K562 treated with DMSO at 1 percent for 12 hours (cell line): Measurements from ENCODE around the gene ARHGAP45. TPM values are rescaled to one million over a fixed set of nuclear protein-coding genes. Genes with fewer than 3 reads are reported as not detected.

Experiments
- total RNA-seq: library from RNA; unstranded; fragments of 300-600 nt; gene quantifications from 2 replicates; pipeline ENCODE4 v1.2.3, GENCODE V29; 2022; ENCODE audit not compliant: insufficient read depth

The ARHGAP45 gene, protein sequence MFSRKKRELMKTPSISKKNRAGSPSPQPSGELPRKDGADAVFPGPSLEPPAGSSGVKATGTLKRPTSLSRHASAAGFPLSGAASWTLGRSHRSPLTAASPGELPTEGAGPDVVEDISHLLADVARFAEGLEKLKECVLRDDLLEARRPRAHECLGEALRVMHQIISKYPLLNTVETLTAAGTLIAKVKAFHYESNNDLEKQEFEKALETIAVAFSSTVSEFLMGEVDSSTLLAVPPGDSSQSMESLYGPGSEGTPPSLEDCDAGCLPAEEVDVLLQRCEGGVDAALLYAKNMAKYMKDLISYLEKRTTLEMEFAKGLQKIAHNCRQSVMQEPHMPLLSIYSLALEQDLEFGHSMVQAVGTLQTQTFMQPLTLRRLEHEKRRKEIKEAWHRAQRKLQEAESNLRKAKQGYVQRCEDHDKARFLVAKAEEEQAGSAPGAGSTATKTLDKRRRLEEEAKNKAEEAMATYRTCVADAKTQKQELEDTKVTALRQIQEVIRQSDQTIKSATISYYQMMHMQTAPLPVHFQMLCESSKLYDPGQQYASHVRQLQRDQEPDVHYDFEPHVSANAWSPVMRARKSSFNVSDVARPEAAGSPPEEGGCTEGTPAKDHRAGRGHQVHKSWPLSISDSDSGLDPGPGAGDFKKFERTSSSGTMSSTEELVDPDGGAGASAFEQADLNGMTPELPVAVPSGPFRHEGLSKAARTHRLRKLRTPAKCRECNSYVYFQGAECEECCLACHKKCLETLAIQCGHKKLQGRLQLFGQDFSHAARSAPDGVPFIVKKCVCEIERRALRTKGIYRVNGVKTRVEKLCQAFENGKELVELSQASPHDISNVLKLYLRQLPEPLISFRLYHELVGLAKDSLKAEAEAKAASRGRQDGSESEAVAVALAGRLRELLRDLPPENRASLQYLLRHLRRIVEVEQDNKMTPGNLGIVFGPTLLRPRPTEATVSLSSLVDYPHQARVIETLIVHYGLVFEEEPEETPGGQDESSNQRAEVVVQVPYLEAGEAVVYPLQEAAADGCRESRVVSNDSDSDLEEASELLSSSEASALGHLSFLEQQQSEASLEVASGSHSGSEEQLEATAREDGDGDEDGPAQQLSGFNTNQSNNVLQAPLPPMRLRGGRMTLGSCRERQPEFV
- total RNA-seq = 12.9 and 15.4 TPM in 2 replicates

DNA sequence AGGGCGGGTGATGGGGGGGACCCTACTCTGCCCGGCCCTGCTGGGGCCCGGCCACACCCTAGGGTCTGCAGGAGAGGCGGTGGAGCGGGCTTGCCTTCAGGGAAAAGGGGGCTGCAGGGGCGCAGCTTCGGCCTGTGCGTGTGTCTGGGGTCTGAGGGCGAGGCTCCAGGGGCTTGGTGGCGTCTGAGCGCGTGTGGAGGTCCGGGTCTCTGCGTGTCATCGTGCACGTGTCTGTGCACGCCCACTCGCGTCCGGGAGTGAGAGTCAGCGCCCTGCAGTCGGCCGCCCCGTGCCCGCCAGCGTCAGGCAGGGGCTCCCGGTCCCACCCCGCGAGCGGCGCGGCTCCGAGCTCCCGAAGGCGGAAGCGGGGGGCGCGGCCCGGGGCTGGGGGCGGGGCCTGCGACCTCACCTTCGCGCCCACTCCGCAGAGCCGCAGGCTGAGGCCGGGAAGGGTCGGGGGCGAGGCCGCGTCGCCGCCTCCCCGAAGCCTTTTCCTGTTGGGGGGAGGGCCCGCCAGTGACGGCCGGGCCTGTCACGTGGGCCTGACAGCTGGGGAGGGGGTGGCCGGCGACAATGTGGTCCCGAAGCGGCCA is at the start of gene ARHGAP45:
Gene ARHGAP45 (plus strand): TSS at position 420 of the 593 bp plus-strand sequence. CDS start 239 bp downstream, outside the sequence.

DNA sequence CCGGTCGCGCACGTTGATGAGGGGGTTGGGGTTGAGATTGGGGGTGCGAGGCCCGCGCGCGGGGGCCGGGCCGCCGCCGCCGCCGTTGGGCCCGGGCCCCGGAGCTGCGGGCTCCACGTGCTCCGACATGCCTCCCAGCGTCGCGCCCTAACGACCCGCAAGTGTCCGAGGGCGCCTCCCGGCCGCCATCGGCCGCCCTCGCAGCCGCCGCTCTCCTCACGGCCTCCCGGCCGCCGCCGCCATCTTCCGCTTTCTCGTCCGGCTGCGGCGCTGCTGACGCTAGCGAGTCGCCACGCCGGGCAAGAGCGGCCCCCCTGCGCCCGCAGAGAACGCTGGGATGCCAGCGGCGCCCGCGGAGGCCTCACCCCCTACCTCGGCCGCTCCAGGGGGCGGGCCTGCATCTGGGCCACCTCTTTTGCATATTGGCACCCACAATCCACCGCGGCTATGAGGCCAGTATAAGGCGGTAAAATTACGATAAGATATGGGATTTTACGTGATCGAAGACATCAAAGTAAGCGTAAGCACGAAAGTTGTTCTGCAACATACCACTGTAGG is 46.0 kb upstream of the ARHGAP45 start, which contains the start of gene TMEM259:
Gene TMEM259 (minus strand): TSS at position 256 of the 558 bp plus-strand sequence. CDS start 127 bp downstream, at position 129.

DNA sequence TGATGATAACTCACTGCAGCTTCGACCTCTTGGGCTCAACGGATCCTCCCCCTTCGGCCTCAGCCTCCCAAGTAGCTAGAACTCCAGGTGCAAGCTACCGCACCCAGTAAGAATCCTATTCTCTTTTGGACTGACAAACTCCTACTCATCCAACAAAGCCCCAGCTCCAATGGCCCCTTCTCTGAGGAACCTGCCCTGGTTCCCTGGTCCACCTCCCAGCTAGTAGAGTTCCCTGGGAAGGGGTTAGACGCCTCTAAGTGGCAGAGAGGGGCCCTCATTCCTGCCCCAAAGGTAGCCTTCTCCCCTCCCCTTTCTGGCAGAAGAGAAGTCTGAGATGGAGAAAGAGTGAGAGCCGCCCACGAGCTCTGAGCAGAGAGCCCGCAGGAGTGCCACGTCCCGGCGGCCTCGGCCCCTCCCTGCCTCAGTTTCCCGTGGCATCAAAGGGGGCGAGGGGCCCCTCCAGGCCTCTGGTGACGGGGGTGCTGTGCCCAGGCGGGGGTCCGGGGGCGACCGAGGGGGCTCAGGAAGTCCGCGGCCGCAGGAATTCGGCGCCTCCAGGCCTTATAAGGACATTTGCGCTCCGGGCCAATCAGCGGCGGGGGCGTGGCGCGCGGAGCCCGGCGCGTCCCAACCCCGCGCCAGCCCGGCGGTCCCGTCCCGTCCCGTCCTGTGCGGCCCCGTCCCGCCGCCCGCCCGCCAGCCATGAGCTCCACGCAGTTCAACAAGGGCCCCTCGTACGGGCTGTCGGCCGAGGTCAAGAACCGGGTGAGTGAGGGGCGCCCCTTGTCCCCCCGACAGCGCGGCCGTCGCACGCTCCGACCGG is 40.8 kb upstream of the ARHGAP45 start, which contains the start of gene CNN2:
Gene CNN2 (plus strand): TSS at position 649 of the 823 bp plus-strand sequence. CDS start 54 bp downstream, at position 703.

DNA sequence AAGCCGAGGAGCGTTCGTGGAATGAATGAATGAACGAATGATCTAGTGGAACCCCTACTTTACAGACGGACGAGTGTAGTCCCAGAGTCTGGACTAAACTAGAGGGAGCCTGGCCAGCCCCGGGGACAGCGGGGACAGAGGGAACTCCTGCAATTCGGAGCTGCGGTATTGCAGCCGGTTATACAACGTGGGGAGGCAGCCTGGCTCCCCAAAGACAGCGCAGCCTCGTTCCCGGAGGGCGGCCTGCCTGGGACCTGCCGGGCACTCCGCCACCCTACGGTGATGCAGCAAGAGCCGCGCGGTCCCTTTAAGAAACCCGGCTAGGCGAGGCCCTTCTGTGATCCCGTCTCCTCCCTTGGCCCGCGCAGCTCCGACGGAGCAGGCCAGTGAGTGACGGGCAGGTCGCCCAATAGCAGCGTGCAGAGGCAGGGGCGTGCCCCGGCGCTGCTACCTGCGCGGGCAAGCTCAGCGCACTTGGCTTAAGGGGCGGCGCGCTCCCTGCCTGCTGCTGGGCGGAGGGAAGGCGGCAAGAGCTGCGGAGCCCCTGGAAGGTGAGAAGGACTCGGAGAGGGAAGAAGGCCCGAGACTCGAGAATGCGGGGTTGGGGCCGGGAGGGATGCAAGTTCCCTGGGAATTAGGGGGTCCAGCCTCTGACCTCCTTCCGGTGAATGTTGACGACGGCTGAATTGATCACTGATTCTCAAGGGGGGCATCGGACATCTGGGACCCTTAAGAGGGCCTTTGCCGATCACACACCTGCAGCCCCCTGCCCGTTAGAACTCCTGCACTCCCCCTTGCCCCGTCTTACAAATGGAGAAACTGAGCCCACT is 27.1 kb upstream of the ARHGAP45 start, which contains the start of gene ABCA7:
Gene ABCA7 (plus strand): TSS at position 462 of the 830 bp plus-strand sequence. CDS start 1,255 bp downstream, outside the sequence.

DNA sequence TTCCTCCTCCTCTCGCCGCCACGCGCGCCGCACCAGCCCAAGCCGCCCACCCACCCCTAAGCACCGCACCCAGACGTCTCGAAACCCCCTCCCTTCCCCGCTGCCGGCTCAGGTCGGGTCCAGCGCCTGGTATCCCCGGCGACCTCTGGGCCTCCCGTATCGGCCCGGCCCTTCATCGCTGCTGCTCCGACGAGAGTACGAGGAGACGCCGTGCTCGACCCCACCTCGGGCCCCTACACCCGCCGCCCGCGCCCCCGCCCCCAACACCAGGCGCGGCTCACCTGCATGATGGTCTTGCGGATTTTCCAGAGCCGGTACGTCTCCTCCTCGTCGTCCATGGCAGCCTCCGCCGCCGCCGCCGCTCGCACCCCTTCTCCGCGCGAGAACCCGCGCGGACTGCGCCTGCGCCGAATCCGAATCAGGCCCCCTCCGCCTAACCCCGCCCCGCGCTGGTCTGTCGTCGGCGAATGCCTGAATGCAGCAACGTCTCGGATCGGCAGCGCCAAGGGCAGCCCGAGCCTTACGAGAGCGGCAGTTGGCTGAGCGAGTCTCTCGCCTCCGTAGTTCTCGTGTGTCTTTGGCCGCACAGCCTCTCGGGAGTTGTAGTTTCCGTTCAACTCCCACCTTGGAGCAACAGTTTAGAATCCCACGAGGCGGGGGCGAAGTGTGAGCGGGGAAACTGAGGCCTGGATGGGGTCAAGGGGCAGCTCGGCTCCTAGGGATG is 28.2 kb downstream of the ARHGAP45 start, which contains the start of gene POLR2E:
Gene POLR2E (minus strand): TSS at position 398 of the 724 bp plus-strand sequence. CDS start 60 bp downstream, at position 338.

DNA sequence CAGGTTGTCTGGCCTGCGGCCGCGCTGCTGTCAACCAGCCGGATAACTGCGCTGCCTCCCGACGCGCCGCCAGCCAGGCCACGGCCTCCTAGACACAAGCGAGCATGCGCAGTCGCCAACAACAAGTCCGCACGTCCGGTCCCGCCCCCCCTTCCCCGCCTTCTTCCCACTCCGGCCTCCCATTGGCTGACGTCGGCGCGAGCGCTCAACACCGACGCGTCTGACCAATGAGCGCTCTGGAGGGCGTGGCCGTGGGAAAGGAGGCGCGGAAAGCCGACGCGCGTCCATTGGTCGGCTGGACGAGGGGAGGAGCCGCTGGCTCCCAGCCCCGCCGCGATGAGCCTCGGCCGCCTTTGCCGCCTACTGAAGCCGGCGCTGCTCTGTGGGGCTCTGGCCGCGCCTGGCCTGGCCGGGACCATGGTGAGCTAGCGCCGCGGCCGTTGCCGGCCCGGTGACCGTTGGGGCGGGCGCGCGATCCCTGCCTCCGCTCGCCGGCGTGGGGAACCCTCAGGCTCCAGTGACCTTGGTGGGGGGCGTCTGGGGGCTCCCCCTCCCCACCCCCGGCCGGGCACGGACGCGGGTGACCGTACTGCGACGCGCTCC is 36.8 kb downstream of the ARHGAP45 start, which contains the start of gene GPX4:
Gene GPX4 (plus strand): TSS at position 287 of the 603 bp plus-strand sequence. CDS start 50 bp downstream, at position 337.

Other genes starting within 250 kb of the ARHGAP45 start
- gene PLPPR3, start 245.2 kb upstream of the ARHGAP45 start, total RNA-seq = 24.0 and 30.0 TPM in 2 replicates
- 0.39 and 2.1 TPM in 2 replicates for gene AZU1, start 239.3 kb upstream of the ARHGAP45 start, total RNA-seq
- not detected in 2 replicates for gene PRTN3, start 226.2 kb upstream of the ARHGAP45 start, total RNA-seq
- gene ELANE, start 214.9 kb upstream of the ARHGAP45 start, total RNA-seq = not detected in 2 replicates
- gene CFD, start 207.5 kb upstream of the ARHGAP45 start, total RNA-seq = 28.7 and 52.0 TPM in 2 replicates
- 32.2 and 39.5 TPM in 2 replicates for gene MED16, start 174.0 kb upstream of the ARHGAP45 start, total RNA-seq
- gene RNU6-9, start 173.7 kb upstream of the ARHGAP45 start, total RNA-seq = not detected in 2 replicates
- gene R3HDM4, start 153.9 kb upstream of the ARHGAP45 start, total RNA-seq = 136 and 158 TPM in 2 replicates
- 2.2 and 4.1 TPM in 2 replicates for gene KISS1R, start 149.8 kb upstream of the ARHGAP45 start, total RNA-seq
- gene ARID3A, start 141.1 kb upstream of the ARHGAP45 start, total RNA-seq = 36.2 and 75.8 TPM in 2 replicates
- 49.7 and 59.6 TPM in 2 replicates for gene WDR18, start 82.8 kb upstream of the ARHGAP45 start, total RNA-seq
- 0.59 TPM in 1 of 2 replicates, not detected in the other for gene GRIN3B, start 66.7 kb upstream of the ARHGAP45 start, total RNA-seq
- 149 and 231 TPM in 2 replicates for gene TMEM259, start 46.0 kb upstream of the ARHGAP45 start, total RNA-seq
- not detected in 2 replicates for gene RNU6-2, start 45.6 kb upstream of the ARHGAP45 start, total RNA-seq
- 72.3 and 126 TPM in 2 replicates for gene CNN2, start 40.6 kb upstream of the ARHGAP45 start, total RNA-seq
- 33.8 and 70.2 TPM in 2 replicates for gene ABCA7, start 27.1 kb upstream of the ARHGAP45 start, total RNA-seq
- 194 and 270 TPM in 2 replicates for gene POLR2E, start 28.2 kb downstream of the ARHGAP45 start, total RNA-seq
- 819 and 1,195 TPM in 2 replicates for gene GPX4, start 36.8 kb downstream of the ARHGAP45 start, total RNA-seq
- 23.7 and 35.0 TPM in 2 replicates for gene SBNO2, start 107.1 kb downstream of the ARHGAP45 start, total RNA-seq
- 110 and 120 TPM in 2 replicates for gene STK11, start 138.6 kb downstream of the ARHGAP45 start, total RNA-seq
- gene CBARP, start 170.8 kb downstream of the ARHGAP45 start, total RNA-seq = 5.0 and 7.4 TPM in 2 replicates
- gene ATP5F1D, start 174.6 kb downstream of the ARHGAP45 start, total RNA-seq = 293 and 447 TPM in 2 replicates
- 28.3 and 68.2 TPM in 2 replicates for gene MIDN, start 181.4 kb downstream of the ARHGAP45 start, total RNA-seq
- 119 and 138 TPM in 2 replicates for gene CIRBP, start 202.2 kb downstream of the ARHGAP45 start, total RNA-seq
- gene FAM174C, start 208.4 kb downstream of the ARHGAP45 start, total RNA-seq = 61.8 and 96.0 TPM in 2 replicates
- gene EFNA2, start 218.7 kb downstream of the ARHGAP45 start, total RNA-seq = not detected in 2 replicates